Neural cell (in vitro differentiated cells): ENCODE results near the gene LRP8. TPM values are rescaled to one million over a fixed set of nuclear protein-coding genes. Genes with fewer than 3 reads are reported as not detected.

ENCODE experiments used
- H2AFZ ChIP-seq: fragments of 200-600, 300-800 bp; sonication (generic), shearing (Covaris generic); 2 replicates; pipeline ENCODE4 v1.6.0; 2014; ENCODE audit warnings: low read depth, mild to moderate bottlenecking, antibody characterized with exemption, low read length, moderate library complexity
- H3F3A ChIP-seq: fragments of 200-600 bp; shearing (Covaris generic); 2 replicates; pipeline ENCODE4 v1.6.1; 2016; ENCODE audit warnings: mild to moderate bottlenecking, moderate library complexity, mixed read lengths, antibody characterized with exemption, low read length; ENCODE audit not compliant: insufficient read depth, poor library complexity, severe bottlenecking
- H3K27ac ChIP-seq: fragments of 200-600, 300-800 bp; sonication (generic), shearing (Covaris generic); 2 replicates; pipeline ENCODE4 v1.5.1; 2014; ENCODE audit warnings: mild to moderate bottlenecking, low read length, moderate library complexity
- H3K27me3 ChIP-seq: fragments of 300-800, 200-600 bp; sonication (generic), shearing (Covaris generic); 2 replicates; pipeline ENCODE4 v1.6.0; 2014; ENCODE audit warnings: mild to moderate bottlenecking, low read depth, low read length, moderate library complexity; ENCODE audit not compliant: insufficient read depth
- H3K36me3 ChIP-seq: fragments of 300-800, 200-600 bp; sonication (generic), shearing (Covaris generic); 2 replicates; pipeline ENCODE4 v1.5.1; 2014; ENCODE audit warnings: mild to moderate bottlenecking, antibody characterized with exemption, low read length, moderate library complexity; ENCODE audit not compliant: insufficient read depth
- H3K4me2 ChIP-seq: fragments of 300-800, 200-600 bp; sonication (generic), shearing (Covaris generic); 2 replicates; pipeline ENCODE4 v1.6.0; 2014; ENCODE audit warnings: mild to moderate bottlenecking, low read length
- H3K4me3 ChIP-seq: fragments of 300-800, 200-600 bp; sonication (generic), shearing (Covaris generic); 2 replicates; pipeline ENCODE4 v1.5.1; 2014; ENCODE audit warnings: mild to moderate bottlenecking, low read length, moderate library complexity
- H3K79me2 ChIP-seq: fragments of 200-600 bp; shearing (Covaris generic); replicated peaks from 2 replicates; pipeline ENCODE4 v1.6.0; 2014; ENCODE audit warnings: mild to moderate bottlenecking, low read length, moderate library complexity; ENCODE audit not compliant: insufficient read depth
- H3K9ac ChIP-seq: fragments of 300-800, 200-600 bp; sonication (generic), shearing (Covaris generic); 2 replicates; pipeline ENCODE4 v1.6.1; 2016; ENCODE audit warnings: mild to moderate bottlenecking, low read length, mixed read lengths
- H3K9me2 ChIP-seq: fragments of 200-600 bp; shearing (Covaris generic); 2 replicates; pipeline ENCODE4 v1.6.1; 2016; ENCODE audit warnings: mild to moderate bottlenecking, low read length, mixed read lengths; ENCODE audit not compliant: insufficient read depth
- H3K9me3 ChIP-seq: fragments of 200-600, 300-800 bp; sonication (generic), shearing (Covaris generic); 2 replicates; pipeline ENCODE4 v1.6.1; 2016; ENCODE audit warnings: mild to moderate bottlenecking, mixed run types, low read length, moderate library complexity, mixed read lengths
- H4K20me1 ChIP-seq: fragments of 200-600 bp; shearing (Covaris generic); 2 replicates; pipeline ENCODE4 v1.6.1; 2016; ENCODE audit warnings: mild to moderate bottlenecking, mixed run types; ENCODE audit not compliant: insufficient read depth
- CTCF ChIP-seq: fragments of 450-650 bp; IDR thresholded peaks from 2 replicates; pipeline ENCODE4 v1.5.1; 2014; ENCODE audit warnings: antibody characterized with exemption, mild to moderate bottlenecking, moderate library complexity; ENCODE audit not compliant: poor library complexity, severe bottlenecking
- EP300 ChIP-seq: fragments of 450-650 bp; conservative IDR thresholded peaks from 2 replicates; pipeline ENCODE4 v1.6.1; 2014; ENCODE audit warnings: antibody characterized with exemption, mild to moderate bottlenecking, moderate library complexity; ENCODE audit not compliant: poor library complexity, severe bottlenecking
- EZH2 ChIP-seq: fragments of 200-600, 300-800 bp; shearing (Covaris generic), sonication (generic); IDR thresholded peaks from 2 replicates; pipeline ENCODE4 v1.6.1; 2014; ENCODE audit warnings: antibody characterized with exemption, low read length, borderline replicate concordance, mild to moderate bottlenecking; ENCODE audit not compliant: insufficient read depth, poor library complexity, severe bottlenecking
- MXI1 ChIP-seq: fragments of 450-650 bp; conservative IDR thresholded peaks from 2 replicates; pipeline ENCODE4 v1.6.1; 2014; ENCODE audit warnings: antibody characterized with exemption, mild to moderate bottlenecking; ENCODE audit not compliant: poor library complexity, severe bottlenecking
- POLR2AphosphoS5 ChIP-seq: IDR thresholded peaks from 2 replicates; pipeline ENCODE4 v1.6.1; 2012
- RAD21 ChIP-seq: fragments of 450-650 bp; conservative IDR thresholded peaks from 2 replicates; pipeline ENCODE4 v1.6.1; 2014; ENCODE audit warnings: antibody characterized with exemption, mild to moderate bottlenecking, moderate library complexity
- REST ChIP-seq: IDR thresholded peaks from 2 replicates; pipeline ENCODE4 v1.6.1; 2012; ENCODE audit warnings: borderline replicate concordance
- SMC3 ChIP-seq: fragments of 450-650 bp; conservative IDR thresholded peaks from 2 replicates; pipeline ENCODE4 v1.6.1; 2014; ENCODE audit warnings: antibody characterized with exemption, mild to moderate bottlenecking, moderate library complexity; ENCODE audit not compliant: poor library complexity
- TAF1 ChIP-seq: IDR thresholded peaks from 2 replicates; pipeline ENCODE4 v1.6.1; 2012; ENCODE audit warnings: low read depth
- polyA plus RNA-seq: library from polyadenylated mRNA; depleted of rRNA; stranded (reverse); fragments of >200 nt; gene quantifications from 2 replicates; pipeline ENCODE4 v1.2.3, GENCODE V29; 2014

The LRP8 gene
- polyA plus RNA-seq, 1 donor from 2014 or later, result 65.8 TPM

DNA sequence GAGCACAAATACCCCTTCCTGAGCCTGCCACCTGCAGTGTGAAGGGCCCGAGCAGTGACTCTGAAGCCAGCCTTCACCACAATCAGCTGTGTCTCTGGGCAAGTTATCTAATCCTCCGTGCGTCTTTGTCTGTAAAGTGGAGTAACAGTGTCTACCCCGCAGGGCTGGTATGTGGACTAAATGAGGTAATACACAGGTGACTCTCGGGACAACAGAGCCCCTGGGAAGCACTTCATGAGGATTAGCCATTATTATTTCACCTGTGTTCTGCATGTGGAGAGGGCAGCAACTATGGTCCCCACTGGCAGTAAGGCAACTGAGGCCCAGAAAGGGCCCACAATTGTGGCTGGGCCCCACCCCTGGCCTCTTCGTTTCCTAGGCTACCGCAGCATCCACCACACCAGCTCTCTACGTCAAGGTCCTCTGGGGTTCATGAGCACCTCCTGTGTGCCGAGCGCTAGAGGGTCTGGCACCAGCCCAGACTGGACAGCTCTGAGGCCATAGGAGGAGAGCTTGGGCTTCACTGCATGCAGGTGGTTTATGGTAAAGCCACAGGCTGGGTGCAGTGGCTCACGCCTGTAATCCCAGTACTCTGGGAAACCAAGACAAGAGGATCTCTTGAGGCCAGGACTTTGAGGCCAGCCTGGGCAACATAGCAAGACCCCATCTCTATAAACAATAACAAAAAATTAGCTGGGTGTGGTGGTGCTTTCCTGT is 41.3 kb upstream of the LRP8 start:
- H4K20me1 ChIP-seq, result no peaks in the 10 kb centered on the region
- no peaks in the 10 kb centered on the region for H3K27me3 ChIP-seq
- H3K79me2 ChIP-seq, result no peaks in the 10 kb centered on the region
- H2AFZ ChIP-seq, result no peak overlapping the region
- no peak overlapping the region for H3K4me3 ChIP-seq
- H3K9me2 ChIP-seq, result no peaks in the 10 kb centered on the region
- H3F3A ChIP-seq, result no peaks in the 10 kb centered on the region
- H3K9me3 ChIP-seq, result no peaks in the 10 kb centered on the region
- TF ChIP-seq EP300 (no peak), MXI1 (no peak), RAD21 (no peak), REST (no peak), POLR2AphosphoS5 (no peak), CTCF (no peak), TAF1 (no peak), EZH2 (no peak), SMC3 (no peak)
- H3K27ac ChIP-seq, result no peak overlapping the region
- no peak overlapping the region for H3K9ac ChIP-seq
- H3K36me3 ChIP-seq, result no peaks in the 10 kb centered on the region
- no peak overlapping the region for H3K4me2 ChIP-seq

DNA sequence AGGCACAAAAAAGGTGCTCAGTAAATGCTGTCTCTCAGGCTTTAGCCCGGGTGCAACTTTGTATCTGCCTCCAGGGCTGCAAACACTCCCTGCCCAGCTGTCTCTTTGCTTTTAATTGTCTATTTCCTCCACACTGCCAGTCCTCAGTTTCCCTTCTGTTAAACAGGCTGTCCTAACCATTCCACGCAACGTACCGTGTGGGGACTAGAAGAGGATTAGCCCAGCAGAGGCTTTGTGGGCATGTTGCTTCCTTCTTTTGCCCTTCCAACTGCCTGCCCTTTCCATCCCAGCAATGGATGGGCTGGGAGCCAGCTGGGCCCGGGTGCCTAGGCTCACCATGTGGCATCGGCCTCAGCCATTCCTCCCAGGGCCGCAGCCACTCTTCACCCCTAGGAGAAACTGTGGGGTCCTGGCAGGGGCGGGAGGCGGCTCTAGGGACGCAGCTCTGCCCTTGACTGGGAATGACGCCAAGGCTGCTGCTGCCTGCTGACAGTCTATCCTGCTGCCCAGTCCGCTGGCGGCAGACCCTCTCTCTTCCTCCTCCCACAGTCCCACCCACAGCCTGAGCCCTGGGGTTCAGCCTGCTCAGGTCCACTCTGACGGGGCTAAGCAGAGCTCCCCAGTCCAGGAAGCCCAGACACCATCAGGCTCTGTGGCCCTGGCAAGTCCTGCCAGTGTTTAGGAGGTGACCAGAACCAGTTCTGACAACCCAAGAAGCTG is 40.6 kb upstream of the LRP8 start:
- no peak overlapping the region for H3K27ac ChIP-seq
- H3K4me3 ChIP-seq, result no peak overlapping the region
- no peaks in the 10 kb centered on the region for H3F3A ChIP-seq
- no peaks in the 10 kb centered on the region for H4K20me1 ChIP-seq
- H3K4me2 ChIP-seq, result no peak overlapping the region
- H3K9me3 ChIP-seq, result no peaks in the 10 kb centered on the region
- H3K9ac ChIP-seq, result no peak overlapping the region
- H2AFZ ChIP-seq, result no peak overlapping the region
- no peak for TF ChIP-seq POLR2AphosphoS5
- TF ChIP-seq CTCF, result no peak
- TF ChIP-seq REST, result no peak
- H3K9me2 ChIP-seq, result no peaks in the 10 kb centered on the region
- no peaks in the 10 kb centered on the region for H3K79me2 ChIP-seq
- no peaks in the 10 kb centered on the region for H3K36me3 ChIP-seq
- no peaks in the 10 kb centered on the region for H3K27me3 ChIP-seq
